Tongue (tissue), 1 donor: Measurements from ENCODE around the gene CLRN1. TPM values are rescaled to one million over a fixed set of nuclear protein-coding genes. Genes with fewer than 3 reads are reported as not detected.

Experiments
- total RNA-seq: library from RNA; depleted of rRNA; stranded (reverse); fragments of >200 nt; gene quantifications from one replicate; pipeline ENCODE4 v1.2.3, GENCODE V29; 2014

The CLRN1 gene
- total RNA-seq, 1 donor from 2014 or later, result 0.31 TPM

Other genes starting within 250 kb of the CLRN1 start
- 32.1 TPM for gene SIAH2, start 209.6 kb downstream of the CLRN1 start, total RNA-seq
- gene MINDY4B, start 67.3 kb downstream of the CLRN1 start, total RNA-seq, result not detected
- gene MED12L, start 112.9 kb upstream of the CLRN1 start, total RNA-seq, result 8.5 TPM
- gene GPR171, start 230.5 kb upstream of the CLRN1 start, total RNA-seq, result not detected